Effector CD4-positive, alpha-beta T cell (primary cell): ENCODE data around the gene KIF2C.
A peak's percentile ranks its signal among the peaks of the same experiment; 100 is the strongest.
"Not testable (repeated sequence)": the region's sequence is repeated elsewhere in the genome, so short reads cannot be mapped to it uniquely, and the experiment has no call there.

Experiments
- DNase-seq: peaks from one replicate; pipeline ENCODE4 v3.0.0-alpha.2; 2020

The KIF2C gene

GRCh38 chr1:44719318-44719717, 20.3 kb upstream of the KIF2C start:
- no peak for DNase-seq

GRCh38 chr1:44720281-44720680, 19.4 kb upstream of the KIF2C start:
- DNase-seq = no peak

- peak; percentile 35 for DNase-seq
These were observed 17.9 kb upstream of the KIF2C start for GRCh38 chr1:44721485-44722361.

- DNase-seq = no peak
These were observed 16.6 kb upstream of the KIF2C start for GRCh38 chr1:44723064-44723463.

- DNase-seq = no peak
These were observed 15.9 kb upstream of the KIF2C start for GRCh38 chr1:44723496-44724295.

DNA sequence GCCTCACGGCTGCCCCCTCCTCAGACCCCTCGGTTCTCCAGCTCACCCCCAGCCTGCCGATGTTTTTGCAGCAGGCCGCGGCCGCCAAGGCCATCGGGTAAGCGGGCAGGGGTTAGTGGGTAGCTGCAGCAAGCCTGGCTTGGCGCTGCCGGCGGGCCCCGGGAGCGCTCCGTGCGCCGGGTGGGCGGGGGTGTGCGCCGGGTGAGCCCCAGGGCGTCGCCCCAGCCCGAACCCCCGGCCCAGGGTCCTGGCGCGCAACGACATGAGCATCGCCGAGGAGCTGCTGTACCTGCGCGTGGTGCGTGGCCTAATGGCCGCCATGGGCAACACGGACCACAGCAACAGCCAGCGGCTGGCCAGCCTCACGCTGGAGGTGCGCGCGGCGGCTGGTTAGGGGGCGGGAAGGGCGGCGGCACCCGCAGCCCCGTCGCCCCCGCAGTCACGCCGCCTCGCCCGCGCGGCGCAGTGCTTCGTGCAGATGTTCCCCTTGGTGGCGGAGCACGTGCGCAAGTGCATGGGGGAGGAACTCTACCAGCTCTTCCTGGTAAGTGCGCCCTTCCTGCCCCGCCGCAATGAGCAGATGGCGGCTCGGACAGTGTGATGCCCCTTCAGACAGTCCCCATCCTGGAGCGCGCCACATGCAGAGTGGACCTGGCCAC, 15.2 kb upstream of the KIF2C start:
- DNase-seq = no peak

GRCh38 chr1:44724955-44725698, 14.5 kb upstream of the KIF2C start:
- DNase-seq = no peak

- DNase-seq = peak; percentile 91
These were observed 8.7 kb upstream of the KIF2C start, which contains the start of gene RNU5D-1 for GRCh38 chr1:44730741-44731512. TSS of gene RNU5D-1 (minus strand) at chr1:44731170.

DNA sequence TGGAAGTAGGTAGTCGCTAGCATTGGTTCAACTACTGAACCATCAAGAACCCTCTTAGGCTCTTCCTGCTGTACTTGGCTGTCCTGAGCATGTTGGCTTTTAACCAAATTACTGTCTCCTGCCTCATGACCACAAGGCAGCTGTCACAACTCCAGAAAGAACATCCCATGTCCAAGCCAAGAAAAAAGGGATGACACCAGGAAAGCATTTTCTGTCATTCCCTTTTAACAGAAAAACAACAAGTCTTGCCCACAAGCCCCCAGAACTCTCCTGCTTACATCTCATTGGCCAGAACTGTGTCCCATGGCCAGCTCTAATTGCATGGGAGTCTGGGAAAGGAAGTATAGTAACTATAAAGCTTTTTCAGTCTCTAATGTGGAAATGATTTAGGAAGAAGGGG, 6.3 kb upstream of the KIF2C start:
- no peak for DNase-seq

DNA sequence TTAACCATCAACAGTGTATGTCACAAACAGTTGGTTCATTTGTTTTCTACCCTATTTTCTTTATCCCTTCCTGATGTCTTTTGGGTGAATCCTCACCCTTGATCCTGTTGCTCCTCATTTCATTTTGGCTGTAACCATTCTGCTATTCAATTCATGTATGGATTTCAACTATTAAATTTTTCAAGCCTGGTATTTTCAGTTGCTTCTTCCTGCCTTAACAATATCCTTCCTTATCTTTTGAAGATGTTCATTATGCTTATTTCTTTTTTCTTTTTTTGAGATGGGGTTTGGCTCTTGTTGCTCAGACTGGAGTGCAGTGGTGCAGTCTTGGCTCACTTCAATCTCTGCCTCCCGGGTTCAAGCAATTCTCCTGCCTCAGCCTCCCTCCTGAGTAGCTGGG, 5.9 kb upstream of the KIF2C start:
- DNase-seq = no peak

DNA sequence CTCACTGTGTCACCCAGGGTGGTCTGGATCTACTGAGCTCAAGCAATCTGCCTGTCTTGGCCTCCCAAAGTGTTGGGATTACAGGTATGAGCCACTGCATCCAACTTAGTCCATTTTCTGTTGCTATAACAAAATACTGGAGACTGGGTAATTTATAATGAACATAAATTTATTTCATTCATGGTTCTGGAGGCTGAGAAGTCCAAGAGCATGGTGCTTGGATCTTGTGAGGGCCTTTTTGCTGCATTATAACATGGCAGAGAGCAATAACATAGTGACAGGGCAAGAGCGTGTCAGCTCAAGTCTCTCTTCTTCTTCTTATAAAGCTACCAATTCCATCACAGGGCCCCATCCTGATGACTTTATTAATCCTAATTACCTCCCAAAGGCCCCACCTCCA, 3.6 kb upstream of the KIF2C start:
- no peak for DNase-seq

- DNase-seq = not testable (repeated sequence)
These were observed 707 bp upstream of the KIF2C start for GRCh38 chr1:44738953-44739306.

DNA sequence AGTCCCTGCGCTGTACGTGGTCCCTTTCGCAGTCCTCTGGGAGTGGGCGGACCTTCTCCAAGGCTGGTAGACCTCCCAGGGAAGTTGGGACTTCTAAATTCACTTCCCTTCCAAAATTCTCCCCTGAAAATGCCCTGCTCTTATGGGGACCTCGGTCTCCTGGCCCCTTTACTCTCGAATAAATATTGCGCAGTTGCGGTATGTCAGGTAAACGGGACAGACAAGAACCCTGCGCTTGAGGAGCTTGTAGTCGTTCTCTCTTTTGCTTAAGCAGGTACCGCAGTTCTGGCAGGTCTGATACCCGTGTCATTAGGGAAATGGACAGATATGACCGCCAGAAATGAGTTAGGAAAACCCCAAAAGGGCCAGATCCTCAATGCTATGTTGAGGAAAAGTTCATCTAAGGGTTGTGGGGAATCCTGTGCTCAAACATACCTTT, 561 bp downstream of the KIF2C start:
- no peak for DNase-seq

DNA sequence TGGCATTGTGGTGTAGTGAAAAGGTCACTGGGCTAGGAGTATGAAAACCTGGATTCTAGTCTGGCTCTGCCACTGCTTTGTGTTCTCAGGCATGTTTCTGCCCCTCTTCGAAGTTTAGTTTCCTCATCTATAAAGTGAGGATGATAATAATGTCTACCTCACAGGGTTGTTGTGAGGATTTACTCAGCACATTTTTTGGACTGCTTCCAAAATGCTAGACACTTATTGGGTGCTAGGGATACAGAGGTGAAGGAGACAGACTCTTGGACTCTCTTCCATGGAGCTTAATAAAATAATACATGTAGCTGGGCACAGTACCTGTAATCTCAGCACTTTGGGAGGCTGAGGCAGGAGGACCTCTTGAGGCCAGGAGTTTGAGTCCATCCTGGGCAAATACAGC, 3.6 kb downstream of the KIF2C start:
- DNase-seq = no peak

GRCh38 chr1:44747878-44748277, 8.2 kb downstream of the KIF2C start:
- DNase-seq = no peak

- no peak for DNase-seq
These were observed 17.8 kb downstream of the KIF2C start for GRCh38 chr1:44757420-44757819.

DNA sequence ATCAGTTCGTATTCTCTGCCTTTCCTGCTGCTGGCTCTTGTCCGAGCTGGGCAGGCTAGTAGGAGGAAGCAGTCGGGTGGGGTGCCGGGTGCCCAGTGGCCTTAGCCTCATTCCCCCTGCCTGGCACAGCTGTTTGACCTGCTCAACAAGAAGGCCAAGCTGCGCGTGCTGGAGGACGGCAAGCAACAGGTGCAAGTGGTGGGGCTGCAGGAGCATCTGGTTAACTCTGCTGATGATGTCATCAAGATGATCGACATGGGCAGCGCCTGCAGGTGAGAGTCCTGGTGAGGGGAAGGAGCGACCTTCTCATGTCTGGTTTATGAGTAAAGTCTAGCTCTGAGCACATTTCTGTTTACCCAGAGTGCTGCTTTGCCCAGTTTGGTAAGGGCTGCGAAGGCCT, 19.4 kb downstream of the KIF2C start:
- DNase-seq = no peak

GRCh38 chr1:44760876-44761275, 21.2 kb downstream of the KIF2C start:
- DNase-seq = no peak

GRCh38 chr1:44766421-44766820, 26.8 kb downstream of the KIF2C start:
- not testable (repeated sequence) for DNase-seq

GRCh38 chr1:44775078-44775929, 35.7 kb downstream of the KIF2C start, which contains the start of gene RPS8:
TSS of gene RPS8 (plus strand) at chr1:44775540. CDS start at chr1:44775597, 57 bp downstream.
- peak; percentile 85 for DNase-seq
